ENCODE measurements around the gene ZSCAN5B.
"Not testable (repeated sequence)": the region's sequence is repeated elsewhere in the genome, so short reads cannot be mapped to it uniquely, and the experiment has no call there.

Gene ZSCAN5B

GRCh38 chr19:56217039-56217949 lies 19.7 kb upstream of the ZSCAN5B start:
- peak overlapping the region; percentile 33 for H3K4me3 ChIP-seq (replicated peaks; ENCODE audit: low read depth, low read length)
- TF ChIP-seq, protein P1, sequence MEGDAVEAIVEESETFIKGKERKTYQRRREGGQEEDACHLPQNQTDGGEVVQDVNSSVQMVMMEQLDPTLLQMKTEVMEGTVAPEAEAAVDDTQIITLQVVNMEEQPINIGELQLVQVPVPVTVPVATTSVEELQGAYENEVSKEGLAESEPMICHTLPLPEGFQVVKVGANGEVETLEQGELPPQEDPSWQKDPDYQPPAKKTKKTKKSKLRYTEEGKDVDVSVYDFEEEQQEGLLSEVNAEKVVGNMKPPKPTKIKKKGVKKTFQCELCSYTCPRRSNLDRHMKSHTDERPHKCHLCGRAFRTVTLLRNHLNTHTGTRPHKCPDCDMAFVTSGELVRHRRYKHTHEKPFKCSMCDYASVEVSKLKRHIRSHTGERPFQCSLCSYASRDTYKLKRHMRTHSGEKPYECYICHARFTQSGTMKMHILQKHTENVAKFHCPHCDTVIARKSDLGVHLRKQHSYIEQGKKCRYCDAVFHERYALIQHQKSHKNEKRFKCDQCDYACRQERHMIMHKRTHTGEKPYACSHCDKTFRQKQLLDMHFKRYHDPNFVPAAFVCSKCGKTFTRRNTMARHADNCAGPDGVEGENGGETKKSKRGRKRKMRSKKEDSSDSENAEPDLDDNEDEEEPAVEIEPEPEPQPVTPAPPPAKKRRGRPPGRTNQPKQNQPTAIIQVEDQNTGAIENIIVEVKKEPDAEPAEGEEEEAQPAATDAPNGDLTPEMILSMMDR (IDR thresholded peaks at IDR 0.05; ENCODE audit: low read length, missing control alignments), result no peak
- DNase-seq (ENCODE audit: low read depth), result peak; percentile 16

DNA sequence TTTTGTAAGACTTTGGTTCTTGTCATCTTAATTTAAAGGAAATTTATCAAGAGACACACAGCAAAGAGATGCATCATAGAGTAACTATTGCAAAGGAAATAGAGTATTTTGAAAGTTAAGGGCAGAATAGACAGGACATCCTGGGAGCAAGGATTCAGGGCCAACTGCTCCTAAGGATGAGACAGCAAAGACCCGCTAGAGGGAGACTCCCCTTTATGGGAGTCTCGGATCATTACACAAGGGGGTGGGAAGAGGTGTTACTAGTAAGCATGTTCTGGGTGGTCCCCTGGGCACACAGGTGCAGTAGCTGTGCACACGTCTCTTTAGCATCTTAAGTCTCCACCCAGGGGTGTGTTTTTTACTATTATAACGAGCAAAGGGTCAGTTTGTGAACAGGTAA lies 14.1 kb upstream of the ZSCAN5B start:
- no peak for DNase-seq (ENCODE audit: low read depth)
- no peak overlapping the region for H3K4me3 ChIP-seq (replicated peaks; ENCODE audit: low read depth, low read length)
- TF ChIP-seq, protein P1 (IDR thresholded peaks at IDR 0.05; ENCODE audit: low read length, missing control alignments), result no peak

GRCh38 chr19:56210036-56210435 lies 12.5 kb upstream of the ZSCAN5B start:
- DNase-seq (ENCODE audit: low read depth); H3K4me3 ChIP-seq (replicated peaks; ENCODE audit: low read depth, low read length): not testable (repeated sequence)

DNA sequence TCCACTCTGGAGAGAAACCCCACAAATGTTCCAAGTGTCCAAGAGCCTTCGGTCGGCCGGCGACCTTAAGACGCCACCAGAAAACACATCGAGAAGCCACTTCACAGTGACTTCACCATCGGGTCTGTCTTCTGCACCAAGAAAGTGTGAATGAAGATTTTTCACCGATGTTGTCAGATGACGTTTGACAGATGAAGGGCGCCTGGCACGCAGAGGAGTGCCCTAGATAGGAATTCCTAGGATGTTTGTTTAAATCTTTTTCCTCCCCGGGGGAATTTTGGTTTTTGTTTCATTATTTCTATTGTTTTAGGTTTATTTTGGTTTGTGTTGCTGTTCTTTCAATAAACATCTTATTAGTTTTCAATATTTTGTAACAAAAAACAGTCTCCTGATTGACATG lies 11.5 kb upstream of the ZSCAN5B start:
- TF ChIP-seq, protein P1 (IDR thresholded peaks at IDR 0.05; ENCODE audit: low read length, missing control alignments), result no peak
- no peak for DNase-seq (ENCODE audit: low read depth)
- H3K4me3 ChIP-seq (replicated peaks; ENCODE audit: low read depth, low read length), result no peak overlapping the region

DNA sequence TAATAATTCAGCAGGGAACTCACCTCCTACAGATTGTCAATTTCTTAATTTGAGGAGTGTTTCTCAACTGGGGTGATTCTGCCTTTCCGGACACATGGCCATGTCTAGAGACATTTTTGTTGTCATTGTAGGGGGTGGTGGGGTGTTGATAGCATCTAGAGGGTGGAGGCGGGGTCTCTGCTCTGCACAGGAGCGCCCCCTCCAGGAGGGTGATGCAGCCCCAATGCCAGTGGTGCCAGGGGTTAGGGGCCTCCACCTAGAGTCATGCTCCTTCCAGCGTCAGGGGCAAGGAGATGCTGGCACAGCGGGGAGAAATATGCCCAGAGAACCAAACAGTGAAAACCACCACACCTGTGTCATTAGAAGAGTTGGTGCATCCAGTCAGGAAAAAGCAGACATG lies 10.0 kb upstream of the ZSCAN5B start:
- not testable (repeated sequence) for DNase-seq (ENCODE audit: low read depth)

DNA sequence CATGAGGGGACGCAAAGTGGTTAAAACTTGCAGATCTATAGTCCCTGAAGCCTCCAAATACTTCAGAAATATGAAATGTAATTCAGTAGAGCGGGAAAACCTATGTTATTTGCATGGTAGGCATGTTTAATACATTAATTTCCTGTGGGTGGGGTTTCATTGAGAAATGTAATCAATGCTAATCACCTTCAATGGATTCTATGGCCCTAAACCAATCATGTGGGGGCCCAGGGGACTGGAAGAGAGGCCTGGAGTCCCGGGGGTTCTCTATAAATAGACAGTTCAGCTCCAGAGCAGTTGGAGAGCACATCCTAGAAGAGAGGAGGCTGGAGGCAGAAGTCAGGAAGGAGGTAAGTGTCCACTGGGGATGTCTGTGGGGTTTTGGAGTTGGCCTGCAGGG lies 4.4 kb upstream of the ZSCAN5B start, which contains the start of gene ZSCAN5C:
TSS of gene ZSCAN5C (plus strand) at position 301 of the 400 bp plus-strand sequence. CDS start 3,641 bp downstream, outside the sequence.
- DNase-seq (ENCODE audit: low read depth), result no peak
- TF ChIP-seq, protein P1 (IDR thresholded peaks at IDR 0.05; ENCODE audit: low read length, missing control alignments), result no peak
- H3K4me3 ChIP-seq (replicated peaks; ENCODE audit: low read depth, low read length), result no peak within 1 kb of the TSS

More for the DNA sequence above, 10.0 kb upstream of the ZSCAN5B start:
- not testable (repeated sequence) for H3K4me3 ChIP-seq (replicated peaks; ENCODE audit: low read depth, low read length)

GRCh38 chr19:56199687-56200086 lies 2.1 kb upstream of the ZSCAN5B start:
- no peak for DNase-seq (ENCODE audit: low read depth)
- TF ChIP-seq, protein P1 (IDR thresholded peaks at IDR 0.05; ENCODE audit: low read length, missing control alignments), result no peak
- H3K4me3 ChIP-seq (replicated peaks; ENCODE audit: low read depth, low read length), result no peak overlapping the region

Data from fibroblast of pulmonary artery (primary cell).